DOHH2 (cell line): ENCODE data around the gene CABP4.

Experiments used
- EZH2phosphoT487 ChIP-seq: fragments of 200-600 bp; sonication (generic); IDR thresholded peaks from 2 replicates; pipeline ENCODE4 v1.6.1; 2017; ENCODE audit warnings: borderline replicate concordance, mild to moderate bottlenecking, antibody characterized with exemption, low read length, moderate library complexity, mixed read lengths
- TF ChIP-seq, protein P1 (sequence below): fragments of 200-600 bp; sonication (generic); IDR thresholded peaks from one replicate; pipeline ENCODE4 v1.5.1; 2014; ENCODE audit warnings: antibody characterized with exemption, mild to moderate bottlenecking, low read depth, low read length; ENCODE audit not compliant: poor library complexity, severe bottlenecking

DNA sequence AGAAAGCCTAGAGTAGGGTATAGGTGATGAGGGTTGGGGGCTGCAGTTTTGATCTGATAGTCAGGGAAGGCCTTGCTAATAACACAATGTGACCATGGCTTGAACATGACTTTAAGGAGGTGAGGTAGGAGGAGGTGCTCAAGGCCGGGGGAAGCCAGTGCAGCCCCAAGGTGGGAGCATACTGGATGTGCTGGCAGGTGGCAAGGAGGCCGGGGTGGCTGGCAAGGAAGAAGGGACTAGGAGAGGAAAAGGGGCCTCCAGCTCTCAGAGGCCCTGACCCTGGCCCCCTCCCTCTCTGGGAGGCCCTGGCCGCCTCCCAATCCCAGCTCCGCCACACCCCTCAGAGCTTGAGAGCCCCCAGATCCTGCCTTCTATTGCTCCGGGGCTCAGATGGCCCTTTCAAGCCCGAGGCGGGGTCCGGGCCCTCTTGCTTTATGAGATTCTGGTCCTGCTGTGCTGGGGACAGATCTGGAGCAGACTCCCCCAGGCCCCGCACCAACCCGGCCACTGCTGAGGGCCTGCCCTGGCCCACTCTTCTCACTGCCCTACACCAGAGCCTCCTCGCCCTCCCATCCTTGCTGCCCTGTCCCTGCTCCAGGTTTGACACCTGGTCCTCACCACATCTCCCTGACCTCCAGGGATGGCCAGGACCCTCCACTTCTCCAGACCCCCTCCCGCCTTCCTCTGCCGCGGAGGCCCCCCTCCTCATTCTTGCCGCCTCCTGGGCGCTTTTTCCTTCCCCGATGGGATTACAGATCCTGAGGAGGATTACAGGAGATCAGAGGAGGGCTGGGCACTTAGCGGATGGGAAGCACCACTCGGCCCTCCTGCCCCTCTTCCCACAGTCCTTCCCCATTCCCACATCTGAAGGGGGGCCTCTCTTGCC lies 48.2 kb downstream of the CABP4 start:
- TF ChIP-seq, protein P1, sequence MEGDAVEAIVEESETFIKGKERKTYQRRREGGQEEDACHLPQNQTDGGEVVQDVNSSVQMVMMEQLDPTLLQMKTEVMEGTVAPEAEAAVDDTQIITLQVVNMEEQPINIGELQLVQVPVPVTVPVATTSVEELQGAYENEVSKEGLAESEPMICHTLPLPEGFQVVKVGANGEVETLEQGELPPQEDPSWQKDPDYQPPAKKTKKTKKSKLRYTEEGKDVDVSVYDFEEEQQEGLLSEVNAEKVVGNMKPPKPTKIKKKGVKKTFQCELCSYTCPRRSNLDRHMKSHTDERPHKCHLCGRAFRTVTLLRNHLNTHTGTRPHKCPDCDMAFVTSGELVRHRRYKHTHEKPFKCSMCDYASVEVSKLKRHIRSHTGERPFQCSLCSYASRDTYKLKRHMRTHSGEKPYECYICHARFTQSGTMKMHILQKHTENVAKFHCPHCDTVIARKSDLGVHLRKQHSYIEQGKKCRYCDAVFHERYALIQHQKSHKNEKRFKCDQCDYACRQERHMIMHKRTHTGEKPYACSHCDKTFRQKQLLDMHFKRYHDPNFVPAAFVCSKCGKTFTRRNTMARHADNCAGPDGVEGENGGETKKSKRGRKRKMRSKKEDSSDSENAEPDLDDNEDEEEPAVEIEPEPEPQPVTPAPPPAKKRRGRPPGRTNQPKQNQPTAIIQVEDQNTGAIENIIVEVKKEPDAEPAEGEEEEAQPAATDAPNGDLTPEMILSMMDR = no peak
- TF ChIP-seq EZH2phosphoT487 = no peak
